PC-3 (cell line): ENCODE results near the gene IBSP.

Experiments
- CTCF ChIP-seq: fragments of 300-600 bp; sonication (generic); conservative IDR thresholded peaks from 2 replicates; pipeline ENCODE4 v1.5.1; 2017; ENCODE audit warnings: antibody characterized with exemption, low read depth, mild to moderate bottlenecking, low read length
- EZH2 ChIP-seq: fragments of 300-600 bp; sonication (generic); IDR thresholded peaks from one replicate; pipeline ENCODE4 v1.6.1; 2017; ENCODE audit warnings: antibody characterized with exemption, mild to moderate bottlenecking, low read length; ENCODE audit not compliant: unreplicated experiment

DNA sequence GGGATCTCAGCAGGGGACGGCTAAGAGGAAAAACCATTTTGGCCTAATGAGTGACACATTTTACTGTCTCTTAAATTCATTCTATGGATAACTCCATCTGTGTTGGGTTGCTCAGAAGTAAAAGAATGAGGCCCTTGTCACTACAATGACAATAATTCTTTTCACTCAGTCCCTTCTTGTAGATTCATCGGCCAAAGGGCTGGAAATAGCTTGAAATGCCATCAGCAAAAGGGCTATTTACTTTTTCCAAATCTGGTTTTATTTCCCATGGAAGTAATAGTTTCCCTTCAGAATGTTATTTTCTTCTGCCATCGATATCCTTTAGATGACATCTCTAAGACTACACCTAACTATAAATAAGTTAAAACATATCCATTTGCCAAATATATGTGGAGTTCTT, 40.8 kb downstream of the IBSP start:
- TF ChIP-seq CTCF (no peak), EZH2 (no peak)
